ENCODE results near the gene KRTAP10-11.
"Not testable (repeated sequence)": the region's sequence is repeated elsewhere in the genome, so short reads cannot be mapped to it uniquely, and the experiment has no call there.

KRTAP10-11 gene

DNA sequence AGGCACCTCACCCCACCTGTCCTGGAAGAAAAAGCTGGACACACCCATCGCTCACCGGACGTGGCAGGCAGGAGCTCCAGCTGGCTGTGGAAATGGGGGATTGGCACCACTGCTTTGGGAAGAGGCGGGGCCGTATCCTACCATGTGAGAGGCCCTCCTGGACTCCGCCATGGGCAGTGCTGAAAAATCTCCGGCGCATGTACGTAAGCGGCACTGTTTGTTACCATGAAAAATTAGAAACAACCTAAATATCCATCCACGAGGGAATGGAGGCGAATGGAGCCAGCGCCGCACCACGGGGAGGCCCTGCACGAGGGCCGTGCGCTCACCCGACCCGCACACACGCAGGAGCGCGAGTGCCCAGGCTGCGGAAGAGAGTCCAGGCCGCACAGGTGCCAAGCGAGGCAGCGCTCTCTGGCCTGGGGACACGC lies 31.2 kb upstream of the KRTAP10-11 start:
- DNase-seq (ENCODE audit: low read depth in 3 of 3): no peak

DNA sequence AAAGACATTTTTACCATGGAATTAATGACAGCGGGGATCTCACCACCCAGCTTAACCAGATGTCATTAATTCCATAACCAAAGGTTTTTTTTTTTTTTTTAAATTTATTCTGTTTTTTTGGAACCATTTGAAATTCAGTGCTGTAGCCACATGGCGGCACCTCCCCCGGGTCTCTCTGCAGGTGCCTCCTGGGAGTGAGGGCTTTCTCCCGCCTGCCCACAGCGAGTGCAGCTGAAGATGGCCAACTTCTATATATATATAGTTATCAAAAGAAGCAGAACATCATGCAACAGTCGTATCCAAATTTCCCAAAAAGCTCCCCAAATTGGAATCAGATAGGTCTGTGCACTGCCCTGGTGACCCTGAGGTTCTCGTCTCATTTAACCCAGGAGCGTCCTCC lies 30.7 kb upstream of the KRTAP10-11 start:
- DNase-seq (ENCODE audit: low read depth in 3 of 3): no peak

DNA sequence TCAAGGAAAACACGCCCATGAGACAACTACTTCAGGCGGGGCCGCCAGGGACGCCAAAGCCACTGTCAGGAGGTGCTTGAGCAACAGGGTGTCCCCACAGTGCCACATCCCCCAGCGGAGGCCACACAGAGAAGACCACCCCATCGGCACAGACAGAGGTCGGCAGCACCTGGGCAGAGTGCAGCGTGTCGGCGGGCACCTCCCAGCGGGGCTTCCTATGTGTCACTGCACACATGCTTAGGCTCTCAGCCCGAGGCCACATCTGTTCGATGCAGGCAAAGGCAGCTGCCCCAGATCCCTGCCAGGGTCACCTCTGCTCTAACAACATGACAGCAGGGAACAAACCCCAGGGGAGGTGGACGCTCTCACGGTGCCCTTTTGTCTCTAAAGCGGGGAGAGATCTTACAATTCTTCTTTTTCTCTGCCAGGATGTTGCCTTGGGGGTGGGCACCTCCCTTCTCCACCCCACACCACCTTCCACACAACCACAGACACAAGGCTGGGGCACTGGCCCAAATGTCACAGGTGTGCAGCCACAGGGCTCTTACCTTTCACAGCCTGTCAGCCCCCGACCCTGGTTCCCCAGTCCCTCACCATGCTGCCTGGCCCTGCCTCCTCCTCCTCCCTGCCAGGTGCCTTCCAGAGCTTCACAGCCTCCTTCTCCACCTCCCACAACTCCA lies 30.2 kb upstream of the KRTAP10-11 start:
- DNase-seq (ENCODE audit: low read depth in 3 of 3): no peak

DNA sequence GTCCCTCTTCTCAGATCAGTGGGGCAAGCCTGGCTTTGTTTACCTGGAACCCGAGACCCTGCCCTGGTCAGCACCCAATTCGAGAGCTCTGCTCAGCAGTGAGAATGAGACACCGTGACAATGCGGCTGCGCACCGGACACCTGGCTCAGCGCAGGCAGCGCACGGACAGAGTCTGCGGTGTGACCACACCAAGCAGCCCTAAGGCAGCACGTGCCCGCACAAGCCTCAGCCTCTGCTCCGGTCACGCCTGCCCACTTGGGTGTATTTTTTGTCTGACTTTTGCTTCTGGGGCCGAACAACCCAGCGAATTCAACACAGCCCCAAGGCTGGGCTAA lies 29.7 kb upstream of the KRTAP10-11 start:
- DNase-seq (ENCODE audit: low read depth in 3 of 3): no peak

DNA sequence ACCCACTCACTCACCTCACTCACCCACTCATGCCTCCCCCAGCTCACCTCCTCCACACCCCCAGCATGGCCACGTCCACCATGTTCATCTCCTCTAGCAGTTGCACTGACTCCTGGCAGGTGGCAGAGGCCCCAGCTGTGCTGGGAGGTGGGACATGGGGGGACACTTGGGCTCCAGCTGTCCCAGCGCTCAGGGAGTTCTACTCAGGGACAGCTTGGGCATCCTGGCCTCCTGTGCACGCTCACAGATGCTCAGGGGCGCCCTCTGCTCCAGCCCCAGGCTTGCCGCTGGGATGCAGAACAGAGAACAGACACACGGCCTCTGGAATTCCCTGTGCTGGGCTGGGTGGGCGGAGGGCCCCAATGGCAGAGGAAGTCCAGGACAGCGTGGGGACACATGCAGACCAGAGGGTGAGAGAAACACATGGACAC lies 29.1 kb upstream of the KRTAP10-11 start:
- no peak for DNase-seq (ENCODE audit: low read depth in 3 of 3)

DNA sequence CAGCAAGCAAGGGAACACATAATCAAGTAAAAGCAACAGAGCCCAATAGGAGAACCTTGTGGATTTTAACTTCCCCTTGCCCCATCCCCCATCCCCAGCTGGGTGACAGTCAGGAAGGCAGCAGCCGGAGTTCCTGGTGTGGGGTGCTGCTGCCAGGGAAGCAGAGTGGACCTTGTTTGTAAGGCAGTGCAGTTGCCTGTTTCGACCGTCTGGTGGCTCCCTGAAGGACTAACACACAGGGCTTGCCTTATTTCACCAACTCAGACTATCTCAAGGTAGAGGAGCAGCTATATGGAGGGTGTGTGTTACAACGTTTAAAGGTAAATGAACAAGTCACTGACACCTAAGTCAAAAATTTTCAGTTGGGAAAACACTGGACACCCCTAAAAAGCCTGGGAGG lies 27.7 kb upstream of the KRTAP10-11 start:
- no peak for DNase-seq (ENCODE audit: low read depth in 3 of 3)

DNA sequence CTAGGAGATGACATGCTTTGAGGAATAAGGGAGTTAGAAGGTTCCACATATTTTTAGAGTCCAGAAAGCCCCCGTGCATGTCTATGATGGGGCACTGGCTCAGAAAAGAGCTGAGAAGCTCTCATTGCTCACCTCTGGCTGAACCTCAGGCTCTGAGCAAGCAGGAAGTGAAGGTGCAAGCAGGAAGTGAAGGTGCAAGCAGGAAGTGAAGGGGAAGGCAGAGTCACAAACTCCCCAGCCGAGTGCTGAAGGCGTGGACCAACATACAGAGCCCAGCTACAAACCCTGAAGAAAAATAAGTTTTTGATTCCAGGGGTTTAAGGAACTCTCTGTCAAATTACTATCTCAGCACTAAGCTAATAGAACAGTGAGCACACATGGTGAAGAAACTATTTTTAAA lies 27.3 kb upstream of the KRTAP10-11 start:
- peak; percentile 21 to 34 (median 21) for DNase-seq (ENCODE audit: low read depth in 3 of 3)

DNA sequence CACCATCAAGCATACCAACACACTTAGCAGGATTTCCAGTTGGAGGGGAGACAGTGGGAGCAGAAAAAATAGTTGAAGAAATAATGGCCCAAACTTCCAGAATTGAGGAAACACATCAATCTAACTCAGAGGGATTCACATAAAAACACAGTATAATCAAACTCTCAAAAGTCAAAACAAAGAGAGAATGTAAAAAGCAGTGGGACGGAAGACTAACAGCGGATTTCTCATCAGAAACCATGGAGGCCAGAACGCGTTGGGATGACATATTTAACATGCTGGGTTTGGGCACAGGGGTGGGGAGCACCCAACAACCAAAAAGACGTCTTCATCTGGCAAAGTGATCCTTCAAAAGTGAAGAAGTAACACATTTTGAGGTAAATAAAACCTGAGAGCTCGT lies 26.3 kb upstream of the KRTAP10-11 start:
- DNase-seq (ENCODE audit: low read depth in 3 of 3): no peak

DNA sequence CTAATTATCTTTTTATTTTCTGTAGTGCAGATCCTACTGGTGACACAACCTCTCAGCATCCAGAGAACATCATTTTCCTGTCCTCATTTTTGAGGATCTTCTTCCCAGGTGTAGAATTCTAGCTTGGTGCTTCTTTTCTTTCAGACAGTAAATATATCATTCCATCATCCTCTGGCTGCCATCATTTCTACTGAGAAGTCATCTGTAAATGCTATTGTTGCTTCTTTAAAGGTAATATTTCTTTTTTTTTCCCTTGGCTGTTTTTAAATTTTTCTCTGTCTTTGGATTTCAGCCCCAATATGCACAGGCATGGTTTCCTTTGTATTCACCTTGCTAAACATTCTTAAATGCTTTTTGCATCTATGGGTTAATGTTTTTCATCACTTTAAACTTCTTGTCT lies 22.6 kb upstream of the KRTAP10-11 start:
- DNase-seq (ENCODE audit: low read depth in 3 of 3): no peak

DNA sequence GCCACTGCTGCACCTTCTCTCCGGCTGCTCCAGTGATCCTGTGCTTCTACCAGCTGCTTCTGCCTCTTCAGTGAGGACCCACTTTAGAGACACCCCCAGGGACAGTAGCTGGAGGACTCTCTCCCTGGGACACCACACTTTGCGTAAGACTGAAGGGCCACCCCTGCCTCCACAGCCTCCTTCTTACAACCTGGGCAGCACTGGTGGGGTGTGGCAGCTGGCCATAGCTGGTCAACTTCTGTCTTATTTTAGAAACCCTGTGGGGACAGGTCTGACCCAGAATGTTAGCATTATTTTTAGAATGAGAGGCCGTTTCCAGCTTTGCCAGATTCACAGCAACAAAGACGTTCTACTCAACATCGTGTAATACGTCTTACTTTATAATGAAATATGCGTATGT lies 20.5 kb upstream of the KRTAP10-11 start:
- no peak for DNase-seq (ENCODE audit: low read depth in 3 of 3)

DNA sequence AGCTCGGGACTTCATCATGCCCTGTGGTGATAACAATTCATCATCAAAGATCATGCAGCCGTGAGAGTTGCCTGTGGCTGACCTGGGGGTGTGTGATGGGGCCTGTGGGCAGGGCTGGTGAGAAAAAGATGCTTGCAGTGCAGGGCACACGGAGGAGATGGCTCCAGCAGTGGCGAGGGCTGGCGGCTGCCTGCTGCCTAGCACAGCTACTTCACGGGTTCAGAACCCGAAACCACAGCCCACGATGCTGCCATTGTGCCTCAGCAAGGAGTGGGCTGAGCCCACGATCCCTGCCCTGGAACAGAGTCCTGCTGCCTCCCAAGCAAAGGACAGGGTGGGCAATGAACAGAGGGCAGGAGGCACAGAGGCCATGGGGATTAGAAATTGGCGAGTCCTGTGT lies 20.0 kb upstream of the KRTAP10-11 start:
- DNase-seq (ENCODE audit: low read depth in 3 of 3): no peak

DNA sequence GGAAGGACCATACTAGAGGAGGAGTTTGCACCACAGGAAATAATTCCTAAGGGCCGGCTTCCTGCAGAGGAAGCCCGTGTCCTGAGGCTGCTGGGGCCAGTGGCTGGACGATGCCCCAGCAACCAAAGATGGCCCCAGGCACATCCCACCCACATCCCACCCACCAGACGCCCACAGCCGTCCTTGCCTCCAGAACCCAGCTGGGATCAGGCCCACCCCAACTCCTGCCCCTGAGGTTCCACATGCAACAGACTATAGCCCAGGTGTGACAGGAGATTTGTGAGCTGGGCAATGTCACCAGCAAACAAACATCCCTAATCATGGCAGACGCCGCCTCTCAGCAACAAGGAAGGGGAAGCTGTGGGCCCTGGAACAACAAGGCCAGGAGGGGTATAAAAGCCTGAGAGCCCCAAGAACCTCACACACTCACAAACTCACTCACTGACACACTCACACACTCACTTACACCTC lies 19.5 kb upstream of the KRTAP10-11 start, which contains the start of gene KRTAP10-9:
Gene KRTAP10-9 (plus strand): TSS at position 421 of the 471 bp plus-strand sequence. CDS start 79 bp downstream, outside the sequence.
- DNase-seq (ENCODE audit: low read depth in 3 of 3): no peak

DNA sequence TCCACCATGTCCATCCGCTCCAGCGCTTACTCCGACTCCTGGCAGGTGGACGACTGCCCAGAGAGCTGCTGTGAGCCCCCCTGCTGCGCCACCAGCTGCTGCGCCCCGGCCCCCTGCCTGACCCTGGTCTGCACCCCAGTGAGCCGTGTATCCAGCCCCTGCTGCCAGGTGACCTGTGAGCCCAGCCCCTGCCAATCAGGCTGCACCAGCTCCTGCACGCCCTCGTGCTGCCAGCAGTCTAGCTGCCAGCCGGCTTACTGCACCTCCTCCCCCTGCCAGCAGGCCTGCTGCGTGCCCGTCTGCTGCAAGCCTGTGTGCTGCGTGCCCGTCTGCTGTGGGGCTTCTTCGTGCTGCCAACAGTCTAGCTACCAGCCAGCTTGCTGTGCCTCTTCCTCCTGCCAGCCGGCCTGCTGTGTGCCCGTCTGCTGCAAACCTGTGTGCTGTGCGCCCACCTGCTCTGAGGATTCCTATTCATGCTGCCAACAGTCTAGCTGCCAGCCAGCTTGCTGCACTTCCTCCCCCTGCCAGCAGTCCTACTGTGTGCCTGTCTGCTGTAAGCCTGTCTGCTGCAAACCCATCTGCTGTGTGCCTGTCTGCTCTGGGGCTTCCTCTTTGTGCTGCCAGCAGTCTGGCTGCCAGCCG lies 18.9 kb upstream of the KRTAP10-11 start:
- DNase-seq (ENCODE audit: low read depth in 3 of 3): not testable (repeated sequence)

DNA sequence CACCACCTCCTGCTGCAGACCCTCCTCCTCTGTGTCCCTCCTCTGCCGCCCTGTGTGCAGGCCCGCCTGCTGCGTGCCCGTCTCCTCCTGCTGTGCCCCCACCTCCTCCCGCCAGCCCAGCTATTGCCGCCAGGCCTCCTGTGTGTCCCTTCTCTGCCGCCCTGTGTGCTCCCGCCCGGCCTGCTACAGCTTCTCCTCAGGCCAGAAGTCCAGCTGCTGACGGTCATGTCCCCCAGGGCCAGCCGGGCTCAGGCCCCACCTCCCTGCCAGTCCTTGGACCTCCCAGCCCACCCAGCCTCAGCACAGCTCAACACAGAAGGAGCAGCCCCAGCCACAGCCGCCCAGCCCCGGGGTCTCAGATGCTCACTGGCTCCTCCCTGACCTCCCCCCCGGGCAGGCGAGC lies 18.4 kb upstream of the KRTAP10-11 start:
- not testable (repeated sequence) for DNase-seq (ENCODE audit: low read depth in 3 of 3)

DNA sequence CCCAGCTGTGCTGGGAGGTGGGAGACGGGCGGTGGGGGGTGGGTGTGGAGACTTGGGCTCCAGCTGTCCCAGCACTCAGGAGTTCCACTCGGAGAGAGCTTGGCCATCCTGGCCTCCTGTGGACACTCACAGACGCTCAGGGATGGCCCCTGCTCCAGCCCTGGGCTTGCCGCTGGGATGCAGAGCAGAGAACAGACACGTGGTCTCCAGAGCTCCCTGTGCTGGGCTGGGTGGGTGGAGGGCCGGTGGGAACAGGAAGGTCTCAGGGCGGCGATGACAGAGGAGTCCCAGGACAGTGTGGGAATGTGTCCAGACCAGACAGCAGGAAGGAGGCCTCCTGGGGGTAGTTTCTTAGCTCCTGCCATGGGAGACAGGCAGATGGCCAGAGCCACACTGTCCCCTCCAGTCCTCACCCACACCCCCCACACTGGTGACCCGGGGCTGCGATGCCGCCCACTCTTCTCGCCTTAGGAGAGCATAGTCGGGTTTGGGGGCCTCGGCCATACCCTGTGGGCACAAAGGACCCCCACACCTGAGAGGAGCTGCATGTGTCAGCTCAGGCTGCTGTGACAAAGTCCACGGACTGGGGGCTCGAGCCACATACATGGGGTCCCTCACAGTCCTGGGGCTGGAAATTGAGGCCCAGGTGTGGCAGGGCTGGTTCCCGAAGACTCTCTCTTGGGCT lies 17.4 kb upstream of the KRTAP10-11 start:
- DNase-seq (ENCODE audit: low read depth in 3 of 3): no peak

DNA sequence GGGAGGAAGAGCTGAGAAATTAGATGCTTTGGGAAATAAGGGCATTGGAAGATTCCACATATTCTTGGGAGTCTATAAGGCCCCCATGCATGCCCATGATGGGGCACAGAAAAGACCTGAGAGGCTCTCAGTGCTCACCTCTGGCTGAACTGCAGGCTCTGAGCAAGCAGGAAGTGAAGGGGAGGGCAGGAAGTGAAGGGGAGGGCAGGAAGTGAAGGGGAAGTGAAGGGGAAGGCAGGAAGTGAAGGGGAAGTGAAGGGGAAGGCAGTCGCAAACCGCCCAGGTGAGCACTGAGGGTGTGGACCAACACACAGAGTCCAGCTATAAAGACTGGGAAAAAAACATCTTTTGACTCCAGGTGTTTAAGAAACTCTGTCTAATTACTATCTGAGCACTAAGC lies 15.8 kb upstream of the KRTAP10-11 start:
- DNase-seq (ENCODE audit: low read depth in 3 of 3): no peak

DNA sequence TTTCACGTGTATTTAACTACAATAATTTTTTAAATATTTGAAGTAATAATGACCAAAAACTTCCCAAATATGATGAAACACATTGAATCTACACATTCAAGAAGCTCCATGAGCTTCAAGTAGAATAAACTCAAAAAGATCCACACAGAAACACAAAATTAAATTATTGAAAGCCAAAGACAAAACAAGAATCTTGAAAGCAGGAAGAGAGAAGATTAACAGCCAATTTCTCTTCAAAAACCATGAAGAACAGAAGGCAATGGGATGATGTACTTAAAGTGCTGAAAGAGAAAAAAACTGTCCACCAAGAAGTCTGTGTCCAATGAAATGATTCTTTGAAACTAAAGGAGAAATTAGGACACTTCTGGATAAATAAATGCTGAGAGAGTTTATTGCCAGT lies 14.1 kb upstream of the KRTAP10-11 start:
- no peak for DNase-seq (ENCODE audit: low read depth in 3 of 3)

DNA sequence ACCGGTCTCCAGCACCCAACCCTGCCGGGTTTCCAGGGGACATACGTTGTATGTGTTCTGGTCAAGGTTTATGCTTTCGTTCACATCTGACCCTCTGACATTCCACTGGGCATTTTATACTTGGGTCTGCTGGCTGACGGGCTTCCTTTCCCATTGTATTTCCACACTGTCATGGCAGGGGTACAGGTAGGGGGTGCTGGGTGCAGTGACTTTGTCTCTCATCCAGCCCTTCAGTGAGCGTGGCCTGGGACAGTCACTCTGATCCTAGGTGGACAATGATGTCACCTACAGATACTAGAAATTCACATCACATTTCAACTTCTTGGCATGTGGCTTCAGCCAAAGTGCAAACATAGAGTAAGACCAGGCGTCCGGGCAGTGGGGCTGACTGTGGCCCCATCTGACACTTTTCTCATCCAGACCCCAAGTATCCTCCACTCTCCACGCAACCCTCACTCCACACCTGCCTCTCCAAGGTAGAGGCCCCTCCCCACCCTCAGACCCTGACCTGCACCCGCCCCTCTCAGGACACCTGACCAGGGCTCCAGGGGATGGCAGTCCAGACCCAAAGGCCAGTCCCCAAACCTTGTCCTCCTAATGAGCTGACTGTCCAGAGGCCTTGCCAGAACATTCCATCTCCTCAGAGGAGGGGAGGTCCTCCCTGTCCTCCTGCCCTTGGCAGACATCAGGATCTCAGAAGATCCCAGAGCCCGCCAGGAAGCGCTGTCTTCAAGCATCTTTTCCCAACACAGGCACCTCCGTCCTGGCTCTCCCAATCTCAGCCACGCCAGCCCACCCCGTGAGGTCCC lies 9.8 kb upstream of the KRTAP10-11 start:
- DNase-seq (ENCODE audit: low read depth in 3 of 3): no peak

DNA sequence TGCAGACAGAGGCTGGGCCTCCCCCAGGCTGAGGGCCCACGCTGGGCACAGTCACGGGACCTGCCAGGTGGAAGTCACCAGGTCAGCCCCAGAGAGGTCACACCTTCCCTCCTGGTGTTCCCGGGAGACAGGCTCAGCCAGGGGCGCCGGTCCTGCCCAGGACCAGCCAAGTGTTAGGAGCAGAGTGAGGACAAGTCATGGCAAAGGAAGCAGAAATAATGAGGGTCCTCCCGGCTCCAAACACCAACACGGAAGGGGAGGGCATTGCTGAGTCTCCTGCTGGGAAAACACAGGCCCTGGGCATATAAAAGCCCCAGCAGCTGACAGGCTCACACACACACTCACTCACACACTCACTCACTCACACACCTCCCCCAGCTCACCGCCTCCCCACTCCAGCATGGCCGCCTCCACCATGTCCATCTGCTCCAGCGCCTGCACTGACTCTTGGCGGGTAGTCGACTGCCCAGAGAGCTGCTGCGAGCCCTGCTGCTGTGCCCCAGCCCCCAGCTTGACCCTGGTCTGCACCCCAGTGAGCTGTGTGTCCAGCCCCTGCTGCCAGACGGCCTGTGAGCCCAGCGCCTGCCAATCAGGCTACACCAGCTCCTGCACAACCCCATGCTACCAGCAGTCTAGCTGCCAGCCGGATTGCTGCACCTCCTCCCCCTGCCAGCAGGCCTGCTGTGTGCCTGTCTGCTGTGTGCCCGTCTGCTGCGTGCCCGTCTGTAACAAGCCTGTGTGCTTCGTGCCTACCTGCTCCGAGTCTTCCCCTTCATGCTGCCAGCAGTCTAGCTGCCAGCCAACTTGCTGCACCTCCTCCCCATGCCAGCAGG lies 9.0 kb upstream of the KRTAP10-11 start, which contains the start of gene KRTAP10-10:
Gene KRTAP10-10 (plus strand): TSS at position 339 of the 833 bp plus-strand sequence. CDS start 62 bp downstream, at position 401.
- no peak for DNase-seq (ENCODE audit: low read depth in 3 of 3)

DNA sequence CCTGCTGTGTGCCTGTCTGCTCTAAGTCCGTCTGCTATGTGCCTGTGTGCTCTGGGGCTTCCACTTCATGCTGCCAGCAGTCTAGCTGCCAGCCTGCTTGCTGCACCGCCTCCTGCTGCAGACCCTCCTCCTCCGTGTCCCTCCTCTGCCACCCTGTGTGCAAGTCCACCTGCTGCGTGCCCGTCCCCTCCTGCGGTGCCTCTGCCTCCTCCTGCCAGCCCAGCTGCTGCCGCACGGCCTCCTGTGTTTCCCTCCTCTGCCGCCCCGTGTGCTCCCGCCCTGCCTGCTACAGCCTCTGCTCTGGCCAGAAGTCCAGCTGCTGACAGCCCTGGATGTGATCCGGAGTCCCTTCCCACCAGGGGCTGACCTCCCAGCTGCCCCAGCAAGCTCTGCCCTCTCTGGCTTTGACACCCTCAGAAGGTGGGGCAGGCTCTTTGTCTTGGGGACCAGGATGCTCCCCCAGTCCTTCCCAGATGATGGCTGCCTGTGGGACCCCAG lies 8.3 kb upstream of the KRTAP10-11 start:
- not testable (repeated sequence) for DNase-seq (ENCODE audit: low read depth in 3 of 3)

Measured in stimulated activated CD4-positive, alpha-beta T cell treated with anti-CD3 and anti-CD28 coated beads, TNF-alpha, amount 100 ng/mL, for 24 hours (primary cell).